Measurements from ENCODE around the gene ELL. TPM values are rescaled to one million over a fixed set of nuclear protein-coding genes. Genes with fewer than 3 reads are reported as not detected.

Gene ELL
- total and polyA plus RNA-seq, 9 of the 15 experiments (the other 6 are each of a cell fraction or from before 2014, with no cell fraction given) = 0.24 to 22.5 (median 4.1) TPM

- no peak for TF ChIP-seq ZNF766 (CRISPR knock-in tag; conservative IDR thresholded peaks at IDR 0.05)
- TF ChIP-seq C11orf30 (IDR thresholded peaks at IDR 0.05; ENCODE audit: low read depth) = no peak
- TF ChIP-seq DNMT1 (IDR thresholded peaks at IDR 0.05) = no peak
- no peak for TF ChIP-seq RBM39 (optimal IDR thresholded peaks at IDR 0.05; ENCODE audit: low read depth, low read length)
- TF ChIP-seq XRCC5 (IDR thresholded peaks at IDR 0.05; ENCODE audit: low read depth, low read length) = no peak
- TF ChIP-seq PHB2 (IDR thresholded peaks at IDR 0.05; ENCODE audit: low read depth) = no peak
- no peak for TF ChIP-seq ZNF133 (CRISPR knock-in tag; IDR thresholded peaks at IDR 0.05)
- TF ChIP-seq ZNF140 (CRISPR knock-in tag; IDR thresholded peaks at IDR 0.05) = no peak
- TF ChIP-seq MTA1 (IDR thresholded peaks at IDR 0.05; ENCODE audit: borderline replicate concordance) = no peak
- TF ChIP-seq KDM2B (CRISPR knock-in tag; IDR thresholded peaks at IDR 0.05) = no peak
- TF ChIP-seq CTCF (IDR thresholded peaks at IDR 0.05 in 2 of 3, conservative IDR thresholded peaks at IDR 0.05 in 1 of 3; ENCODE audit: insufficient read depth in 2 of 3, low read depth in 1 of 3, low read length in 3 of 3) = no peak
- TF ChIP-seq, protein P1, sequence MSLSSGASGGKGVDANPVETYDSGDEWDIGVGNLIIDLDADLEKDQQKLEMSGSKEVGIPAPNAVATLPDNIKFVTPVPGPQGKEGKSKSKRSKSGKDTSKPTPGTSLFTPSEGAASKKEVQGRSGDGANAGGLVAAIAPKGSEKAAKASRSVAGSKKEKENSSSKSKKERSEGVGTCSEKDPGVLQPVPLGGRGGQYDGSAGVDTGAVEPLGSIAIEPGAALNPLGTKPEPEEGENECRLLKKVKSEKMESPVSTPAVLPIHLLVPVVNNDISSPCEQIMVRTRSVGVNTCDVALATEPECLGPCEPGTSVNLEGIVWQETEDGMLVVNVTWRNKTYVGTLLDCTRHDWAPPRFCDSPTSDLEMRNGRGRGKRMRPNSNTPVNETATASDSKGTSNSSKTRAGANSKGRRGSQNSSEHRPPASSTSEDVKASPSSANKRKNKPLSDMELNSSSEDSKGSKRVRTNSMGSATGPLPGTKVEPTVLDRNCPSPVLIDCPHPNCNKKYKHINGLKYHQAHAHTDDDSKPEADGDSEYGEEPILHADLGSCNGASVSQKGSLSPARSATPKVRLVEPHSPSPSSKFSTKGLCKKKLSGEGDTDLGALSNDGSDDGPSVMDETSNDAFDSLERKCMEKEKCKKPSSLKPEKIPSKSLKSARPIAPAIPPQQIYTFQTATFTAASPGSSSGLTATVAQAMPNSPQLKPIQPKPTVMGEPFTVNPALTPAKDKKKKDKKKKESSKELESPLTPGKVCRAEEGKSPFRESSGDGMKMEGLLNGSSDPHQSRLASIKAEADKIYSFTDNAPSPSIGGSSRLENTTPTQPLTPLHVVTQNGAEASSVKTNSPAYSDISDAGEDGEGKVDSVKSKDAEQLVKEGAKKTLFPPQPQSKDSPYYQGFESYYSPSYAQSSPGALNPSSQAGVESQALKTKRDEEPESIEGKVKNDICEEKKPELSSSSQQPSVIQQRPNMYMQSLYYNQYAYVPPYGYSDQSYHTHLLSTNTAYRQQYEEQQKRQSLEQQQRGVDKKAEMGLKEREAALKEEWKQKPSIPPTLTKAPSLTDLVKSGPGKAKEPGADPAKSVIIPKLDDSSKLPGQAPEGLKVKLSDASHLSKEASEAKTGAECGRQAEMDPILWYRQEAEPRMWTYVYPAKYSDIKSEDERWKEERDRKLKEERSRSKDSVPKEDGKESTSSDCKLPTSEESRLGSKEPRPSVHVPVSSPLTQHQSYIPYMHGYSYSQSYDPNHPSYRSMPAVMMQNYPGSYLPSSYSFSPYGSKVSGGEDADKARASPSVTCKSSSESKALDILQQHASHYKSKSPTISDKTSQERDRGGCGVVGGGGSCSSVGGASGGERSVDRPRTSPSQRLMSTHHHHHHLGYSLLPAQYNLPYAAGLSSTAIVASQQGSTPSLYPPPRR (CRISPR knock-in tag; IDR thresholded peaks at IDR 0.05; ENCODE audit: borderline replicate concordance) = no peak
- TF ChIP-seq ZKSCAN1 (IDR thresholded peaks at IDR 0.05; ENCODE audit: low read depth, low read length) = no peak
- TF ChIP-seq KLF16 (IDR thresholded peaks at IDR 0.05) = no peak
- TF ChIP-seq TCF15 (CRISPR knock-in tag; IDR thresholded peaks at IDR 0.05) = no peak
- TF ChIP-seq, protein P2, sequence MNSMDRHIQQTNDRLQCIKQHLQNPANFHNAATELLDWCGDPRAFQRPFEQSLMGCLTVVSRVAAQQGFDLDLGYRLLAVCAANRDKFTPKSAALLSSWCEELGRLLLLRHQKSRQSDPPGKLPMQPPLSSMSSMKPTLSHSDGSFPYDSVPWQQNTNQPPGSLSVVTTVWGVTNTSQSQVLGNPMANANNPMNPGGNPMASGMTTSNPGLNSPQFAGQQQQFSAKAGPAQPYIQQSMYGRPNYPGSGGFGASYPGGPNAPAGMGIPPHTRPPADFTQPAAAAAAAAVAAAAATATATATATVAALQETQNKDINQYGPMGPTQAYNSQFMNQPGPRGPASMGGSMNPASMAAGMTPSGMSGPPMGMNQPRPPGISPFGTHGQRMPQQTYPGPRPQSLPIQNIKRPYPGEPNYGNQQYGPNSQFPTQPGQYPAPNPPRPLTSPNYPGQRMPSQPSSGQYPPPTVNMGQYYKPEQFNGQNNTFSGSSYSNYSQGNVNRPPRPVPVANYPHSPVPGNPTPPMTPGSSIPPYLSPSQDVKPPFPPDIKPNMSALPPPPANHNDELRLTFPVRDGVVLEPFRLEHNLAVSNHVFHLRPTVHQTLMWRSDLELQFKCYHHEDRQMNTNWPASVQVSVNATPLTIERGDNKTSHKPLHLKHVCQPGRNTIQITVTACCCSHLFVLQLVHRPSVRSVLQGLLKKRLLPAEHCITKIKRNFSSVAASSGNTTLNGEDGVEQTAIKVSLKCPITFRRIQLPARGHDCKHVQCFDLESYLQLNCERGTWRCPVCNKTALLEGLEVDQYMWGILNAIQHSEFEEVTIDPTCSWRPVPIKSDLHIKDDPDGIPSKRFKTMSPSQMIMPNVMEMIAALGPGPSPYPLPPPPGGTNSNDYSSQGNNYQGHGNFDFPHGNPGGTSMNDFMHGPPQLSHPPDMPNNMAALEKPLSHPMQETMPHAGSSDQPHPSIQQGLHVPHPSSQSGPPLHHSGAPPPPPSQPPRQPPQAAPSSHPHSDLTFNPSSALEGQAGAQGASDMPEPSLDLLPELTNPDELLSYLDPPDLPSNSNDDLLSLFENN (IDR thresholded peaks at IDR 0.05; ENCODE audit: low read depth in 2 of 2, low read length in 2 of 2) = no peak
Observed at GRCh38 chr19:18414504-18415177, 107.2 kb downstream of the ELL start (continued).
